ENCODE data around the gene SETMAR. TPM values are rescaled to one million over a fixed set of nuclear protein-coding genes. Genes with fewer than 3 reads are reported as not detected.
"Not testable (repeated sequence)": the region's sequence is repeated elsewhere in the genome, so short reads cannot be mapped to it uniquely, and the experiment has no call there.

SETMAR gene
- polyA plus RNA-seq, 1 of the 3 experiments (the other 2 are of a cell fraction), result 10.6 TPM

GRCh38 chr3:4302747-4303146 lies 422 bp upstream of the SETMAR start:
- no peak overlapping the region for H3K9ac ChIP-seq

GRCh38 chr3:4305210-4305609 lies 2.0 kb downstream of the SETMAR start:
- POLR2A ChIA-PET; H3K9me2 ChIP-seq; H3K9ac ChIP-seq; H3K36me3 ChIP-seq (replicated peaks in 1 of 2; ENCODE audit: control insufficient read depth in 1 of 2, insufficient read depth in 2 of 2, low read length in 1 of 2); H3K4me3 ChIP-seq (ENCODE audit: low read depth in 2 of 2, low read length in 1 of 2); H3K27me3 ChIP-seq (ENCODE audit: insufficient read depth); H3K27ac ChIP-seq (ENCODE audit: low read depth in 2 of 2, low read length in 1 of 2); H3K9me3 ChIP-seq; H2AFZ ChIP-seq (ENCODE audit: low read depth); H3K4me1 ChIP-seq (ENCODE audit: control insufficient read depth in 1 of 2, insufficient read depth in 2 of 2, low read depth in 1 of 2, low read length in 1 of 2); H3K4me2 ChIP-seq; H3F3A ChIP-seq (replicated peaks; ENCODE audit: insufficient read depth); DNase-seq; H4K20me1 ChIP-seq (ENCODE audit: insufficient read depth): not testable (repeated sequence)
- CTCF ChIA-PET, result interaction anchor here (3.4 kb wide), 1 partner anchor 9 kb away, joined by 15 read pairs; no protein-coding TSS in a partner anchor
- H3K79me2 ChIP-seq (ENCODE audit: insufficient read depth), result peaks cover 36% of the 10 kb centered on the region; the same call in 1 of the 2 replicates
- WGBS (ENCODE audit: low lambda C conversion rate), result 96% methylated on average over 7 of the region's 7 CpGs

More at GRCh38 chr3:4302747-4303146, 422 bp upstream of the SETMAR start:
- H4K20me1 ChIP-seq (ENCODE audit: insufficient read depth), result no peaks in the 10 kb centered on the region
- H3K27me3 ChIP-seq (ENCODE audit: insufficient read depth), result no peaks in the 10 kb centered on the region
- peak overlapping the region; percentile 63 to 87; a peak in 3 of 4 replicates for H3K4me3 ChIP-seq (ENCODE audit: low read depth in 2 of 2, low read length in 1 of 2)
- H2AFZ ChIP-seq (ENCODE audit: low read depth), result peak overlapping the region; percentile 95
- H3K4me1 ChIP-seq (ENCODE audit: control insufficient read depth in 1 of 2, insufficient read depth in 2 of 2, low read depth in 1 of 2, low read length in 1 of 2), result peaks cover 0 to 7% of the 10 kb centered on the region in 2 experiments; a peak in 2 of 4 replicates
- CTCF ChIA-PET, result interaction anchor here (2.2 kb wide), 1 partner anchor 12 kb away, joined by 8 read pairs; no protein-coding TSS in a partner anchor
- H3K4me2 ChIP-seq, result peak overlapping the region; percentile 94; the same call in 1 of the 2 replicates
- POLR2A ChIA-PET, result no interaction called here
- TF ChIP-seq TCF12 (IDR thresholded peaks at IDR 0.05) (no peak), EZH2phosphoT487 (IDR thresholded peaks at IDR 0.05; ENCODE audit: borderline replicate concordance, low read depth) (no peak), RCOR1 (IDR thresholded peaks at IDR 0.05; ENCODE audit: low read length) (no peak)
- TF ChIP-seq, protein P1, sequence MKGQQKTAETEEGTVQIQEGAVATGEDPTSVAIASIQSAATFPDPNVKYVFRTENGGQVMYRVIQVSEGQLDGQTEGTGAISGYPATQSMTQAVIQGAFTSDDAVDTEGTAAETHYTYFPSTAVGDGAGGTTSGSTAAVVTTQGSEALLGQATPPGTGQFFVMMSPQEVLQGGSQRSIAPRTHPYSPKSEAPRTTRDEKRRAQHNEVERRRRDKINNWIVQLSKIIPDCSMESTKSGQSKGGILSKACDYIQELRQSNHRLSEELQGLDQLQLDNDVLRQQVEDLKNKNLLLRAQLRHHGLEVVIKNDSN (IDR thresholded peaks at IDR 0.05; ENCODE audit: borderline replicate concordance, low read depth), result no peak
- peaks cover 30% of the 10 kb centered on the region; the same call in 1 of the 2 replicates for H3K79me2 ChIP-seq (ENCODE audit: insufficient read depth)
- H3K9me3 ChIP-seq, result no peaks in the 10 kb centered on the region
- WGBS (ENCODE audit: low lambda C conversion rate), result 63% methylated on average over 9 of the region's 11 CpGs
- no peaks in the 10 kb centered on the region for H3K9me2 ChIP-seq
- H3F3A ChIP-seq (replicated peaks; ENCODE audit: insufficient read depth), result no peaks in the 10 kb centered on the region
- no peak overlapping the region; a peak in 1 of 4 replicates for H3K27ac ChIP-seq (ENCODE audit: low read depth in 2 of 2, low read length in 1 of 2)
- H3K36me3 ChIP-seq (replicated peaks in 1 of 2; ENCODE audit: control insufficient read depth in 1 of 2, insufficient read depth in 2 of 2, low read length in 1 of 2), result peaks cover 0 to 6% of the 10 kb centered on the region in 2 experiments
- no peak for DNase-seq

DNA sequence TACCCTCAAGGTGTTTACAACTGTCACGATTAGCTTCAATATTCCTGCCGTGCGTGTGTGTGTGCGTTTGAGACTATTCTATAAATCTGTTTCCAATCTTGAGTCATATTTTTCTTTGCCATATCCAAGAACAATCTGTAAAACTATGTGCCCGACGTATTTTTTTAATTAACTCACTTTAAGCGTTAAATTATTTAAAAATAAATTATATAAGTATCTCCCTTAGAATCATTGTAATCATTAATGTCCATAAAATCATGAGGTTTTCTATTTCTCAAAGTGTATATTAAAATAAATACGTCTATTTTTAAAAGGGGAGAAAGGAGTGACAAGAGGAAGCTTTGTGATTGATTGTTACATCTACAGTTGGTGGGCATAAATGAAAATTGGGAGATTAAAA lies 2.9 kb downstream of the SETMAR start:
- H3K4me3 ChIP-seq (ENCODE audit: low read depth in 2 of 2, low read length in 1 of 2), result no peak overlapping the region
- H3K9ac ChIP-seq, result no peak overlapping the region
- POLR2A ChIA-PET, result interaction anchor here (1.1 kb wide), 1 partner anchor 187 kb away, joined by 3 read pairs; the partner anchor contains the start of gene ITPR1
- H3K79me2 ChIP-seq (ENCODE audit: insufficient read depth), result peaks cover 36% of the 10 kb centered on the region; the same call in 1 of the 2 replicates
- CTCF ChIA-PET, result interaction anchor here (1.0 to 3.4 kb wide), 2 partner anchors 9 to 15 kb away, joined by 3 to 15 read pairs; no protein-coding TSS in a partner anchor
- no peaks in the 10 kb centered on the region for H3K9me2 ChIP-seq
- H4K20me1 ChIP-seq (ENCODE audit: insufficient read depth), result no peaks in the 10 kb centered on the region
- H3K4me2 ChIP-seq, result no peak overlapping the region
- peaks cover 0 to 7% of the 10 kb centered on the region in 2 experiments; a peak in 2 of 4 replicates for H3K4me1 ChIP-seq (ENCODE audit: control insufficient read depth in 1 of 2, insufficient read depth in 2 of 2, low read depth in 1 of 2, low read length in 1 of 2)
- peaks cover 4% of the 10 kb centered on the region for H3F3A ChIP-seq (replicated peaks; ENCODE audit: insufficient read depth)
- WGBS (ENCODE audit: low lambda C conversion rate), result 92% methylated on average over 8 of the region's 8 CpGs
- no peaks in the 10 kb centered on the region for H3K27me3 ChIP-seq (ENCODE audit: insufficient read depth)
- no peak overlapping the region for H2AFZ ChIP-seq (ENCODE audit: low read depth)
- H3K9me3 ChIP-seq, result no peaks in the 10 kb centered on the region
- TF ChIP-seq RCOR1 (IDR thresholded peaks at IDR 0.05; ENCODE audit: low read length), result no peak
- no peak for TF ChIP-seq POLR2AphosphoS5 (IDR thresholded peaks at IDR 0.05; ENCODE audit: low read depth, low read length)
- TF ChIP-seq, protein P1 (IDR thresholded peaks at IDR 0.05; ENCODE audit: borderline replicate concordance, low read depth), result no peak
- DNase-seq, result no peak
- H3K27ac ChIP-seq (ENCODE audit: low read depth in 2 of 2, low read length in 1 of 2), result no peak overlapping the region
- H3K36me3 ChIP-seq (replicated peaks in 1 of 2; ENCODE audit: control insufficient read depth in 1 of 2, insufficient read depth in 2 of 2, low read length in 1 of 2), result peaks cover 0 to 6% of the 10 kb centered on the region in 2 experiments

Measured in SK-N-SH (cell line).